HG02759 (cell line): ENCODE data around the gene PACS1.
"Not testable (repeated sequence)": the region's sequence is repeated elsewhere in the genome, so short reads cannot be mapped to it uniquely, and the experiment has no call there.

Experiments used
- ATAC-seq: cut with Tn5 transposase; IDR thresholded peaks from one replicate; pipeline ENCODE4 v1.9.1; 2021; ENCODE audit warnings: mild to moderate bottlenecking, moderate library complexity; ENCODE audit not compliant: unreplicated experiment

Gene PACS1

DNA sequence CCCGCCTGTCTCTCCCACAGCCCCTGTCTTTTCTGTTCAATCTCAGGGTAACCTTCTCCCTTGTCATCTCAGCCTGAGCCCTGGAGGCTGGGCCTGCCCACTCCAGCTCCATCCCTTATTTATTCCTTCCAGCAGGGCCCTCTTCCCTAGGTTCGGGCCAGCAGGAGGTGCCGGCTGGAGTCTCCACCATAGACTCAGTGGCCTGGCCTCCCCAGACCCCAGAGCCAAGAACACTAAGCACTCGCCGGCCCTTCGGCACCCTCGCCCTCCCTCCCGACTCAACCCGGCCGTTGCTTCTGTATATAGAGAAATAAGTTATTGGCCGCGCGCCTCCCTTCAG is 196.9 kb downstream of the PACS1 start:
- ATAC-seq, result no peak

GRCh38 chr11:66267379-66268243 is 197.5 kb downstream of the PACS1 start:
- peak; percentile 55 for ATAC-seq

- peak; percentile 81 for ATAC-seq
These were observed 198.3 kb downstream of the PACS1 start, which contains the start of gene RAB1B for GRCh38 chr11:66268244-66268951. Gene RAB1B (plus strand): TSS chr11:66268639. CDS start chr11:66268680, 41 bp downstream.

DNA sequence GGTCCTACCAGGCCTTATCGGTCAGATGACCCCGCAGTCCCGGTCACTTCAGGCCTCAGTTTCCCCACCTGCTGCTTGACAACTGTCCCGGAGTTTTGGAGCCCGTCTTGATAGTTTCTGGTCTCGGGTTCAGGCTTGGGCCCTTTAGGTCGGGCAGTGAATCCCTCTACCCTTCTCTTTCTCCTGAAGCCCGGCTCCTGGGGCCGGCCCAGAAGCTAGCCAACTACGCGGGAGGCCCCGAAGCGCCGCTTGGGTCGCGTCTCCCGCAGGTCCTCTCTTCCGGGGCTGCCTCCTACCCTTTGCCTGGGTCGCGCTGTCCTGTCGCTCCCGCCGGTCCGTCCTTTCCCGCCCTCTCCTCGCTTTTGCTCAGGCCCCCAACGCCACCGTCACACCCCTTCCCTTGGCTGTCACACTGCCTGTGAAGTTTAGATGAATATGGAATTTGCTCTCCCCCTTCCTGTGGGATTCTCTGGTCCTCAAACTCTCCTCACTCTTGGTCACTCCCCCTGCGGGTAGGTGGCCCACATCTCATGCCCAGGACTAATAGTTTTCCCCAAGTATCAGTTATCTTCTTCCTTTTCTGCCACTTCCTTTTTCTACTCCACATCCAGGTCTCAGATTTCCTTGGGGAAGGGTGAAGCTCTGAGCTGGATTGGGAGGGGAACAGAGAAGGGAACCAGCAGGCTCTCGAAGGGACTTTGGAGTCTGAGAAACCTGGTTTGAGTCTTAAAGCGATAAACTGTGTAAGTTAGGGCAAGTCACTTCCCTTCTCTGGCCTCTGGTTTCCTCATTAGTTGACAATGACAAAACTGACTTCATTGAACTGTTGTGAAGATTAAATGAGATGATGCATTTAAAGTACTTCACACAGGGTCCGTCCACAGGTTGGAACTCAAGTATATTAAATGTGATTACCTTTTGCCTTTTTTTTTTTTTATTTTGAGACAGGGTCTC is 199.2 kb downstream of the PACS1 start:
- ATAC-seq, result no peak

DNA sequence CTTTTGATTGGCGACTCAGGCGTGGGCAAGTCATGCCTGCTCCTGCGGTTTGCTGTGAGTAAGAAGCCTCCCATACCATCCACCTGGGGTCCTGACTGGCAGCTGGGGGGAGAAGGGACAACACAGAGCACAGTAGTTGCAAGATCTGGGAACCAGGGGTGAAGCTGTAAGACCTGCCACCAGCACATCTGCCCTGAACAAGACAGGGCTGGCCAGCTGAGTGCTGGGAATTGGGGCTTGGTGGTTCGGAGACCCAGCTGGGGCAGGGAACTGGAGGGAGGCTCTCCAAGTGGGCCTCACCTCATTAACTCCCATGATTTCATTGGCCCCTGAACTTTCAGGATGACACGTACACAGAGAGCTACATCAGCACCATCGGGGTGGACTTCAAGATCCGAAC is 201.7 kb downstream of the PACS1 start:
- no peak for ATAC-seq

GRCh38 chr11:66272596-66272995 is 202.5 kb downstream of the PACS1 start:
- ATAC-seq, result no peak

DNA sequence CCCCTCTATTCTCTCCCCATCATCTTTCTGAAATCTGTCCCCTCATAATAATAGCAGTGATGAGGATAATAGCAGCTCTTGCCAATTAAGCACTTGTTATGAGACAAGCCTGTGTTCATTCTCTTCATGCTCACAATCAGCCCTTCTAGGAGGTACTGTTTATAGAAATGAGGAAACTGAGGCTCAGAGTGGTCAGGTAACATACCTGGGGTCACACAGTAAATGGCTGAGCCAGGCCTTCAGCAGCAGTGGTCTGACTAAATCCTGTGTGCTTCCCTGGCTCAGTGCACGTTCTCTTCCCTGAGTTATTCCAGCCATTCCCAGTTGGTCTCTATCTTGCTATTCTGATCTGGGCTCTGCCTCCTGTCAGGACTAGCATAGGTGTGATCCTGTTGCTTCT is 204.1 kb downstream of the PACS1 start:
- ATAC-seq, result no peak

DNA sequence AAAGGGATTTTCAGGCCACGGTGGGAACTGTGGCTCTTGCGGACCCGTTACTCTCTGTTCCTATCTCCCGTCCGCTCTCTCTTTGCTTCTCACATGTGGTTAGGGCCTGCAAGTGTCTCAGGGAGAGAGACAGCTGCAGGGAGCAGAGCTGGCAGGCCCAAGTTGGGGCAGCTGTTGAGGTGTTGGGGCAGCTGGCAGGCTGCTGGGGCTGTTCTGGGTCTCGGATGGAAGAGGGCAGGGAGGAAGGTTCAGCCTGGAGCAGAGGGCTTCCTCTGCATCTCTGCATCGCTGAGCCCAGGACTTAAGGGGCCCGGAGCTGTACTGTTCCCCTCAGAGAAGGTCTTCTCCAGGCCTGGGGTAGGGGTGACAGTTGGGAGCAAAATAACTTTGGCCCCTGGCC is 205.3 kb downstream of the PACS1 start:
- ATAC-seq, result no peak

- ATAC-seq, result no peak
These were observed 206.0 kb downstream of the PACS1 start for GRCh38 chr11:66275984-66276612.

DNA sequence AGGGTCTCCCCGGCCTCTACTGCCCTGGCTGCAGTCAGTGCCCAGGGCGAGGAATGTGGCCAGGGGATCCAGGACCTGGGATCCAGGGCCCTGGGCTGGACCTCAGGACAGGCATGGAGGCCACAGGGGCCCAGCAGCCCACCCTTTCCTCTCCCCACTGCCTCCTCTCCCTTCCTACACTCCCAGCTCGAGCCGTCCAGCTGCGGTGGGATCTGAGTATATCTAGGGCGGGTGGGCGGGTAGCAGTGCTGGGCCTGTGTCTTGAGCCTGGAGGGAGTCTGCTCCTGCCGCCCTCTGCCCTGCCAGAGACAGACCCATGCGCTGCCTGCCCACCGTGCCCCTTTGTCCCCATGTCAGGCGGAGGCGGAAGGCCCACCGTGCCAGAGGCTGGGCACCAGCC is 206.5 kb downstream of the PACS1 start:
- ATAC-seq, result not testable (repeated sequence)

- ATAC-seq, result not testable (repeated sequence)
These were observed 207.0 kb downstream of the PACS1 start for GRCh38 chr11:66277064-66277463.

DNA sequence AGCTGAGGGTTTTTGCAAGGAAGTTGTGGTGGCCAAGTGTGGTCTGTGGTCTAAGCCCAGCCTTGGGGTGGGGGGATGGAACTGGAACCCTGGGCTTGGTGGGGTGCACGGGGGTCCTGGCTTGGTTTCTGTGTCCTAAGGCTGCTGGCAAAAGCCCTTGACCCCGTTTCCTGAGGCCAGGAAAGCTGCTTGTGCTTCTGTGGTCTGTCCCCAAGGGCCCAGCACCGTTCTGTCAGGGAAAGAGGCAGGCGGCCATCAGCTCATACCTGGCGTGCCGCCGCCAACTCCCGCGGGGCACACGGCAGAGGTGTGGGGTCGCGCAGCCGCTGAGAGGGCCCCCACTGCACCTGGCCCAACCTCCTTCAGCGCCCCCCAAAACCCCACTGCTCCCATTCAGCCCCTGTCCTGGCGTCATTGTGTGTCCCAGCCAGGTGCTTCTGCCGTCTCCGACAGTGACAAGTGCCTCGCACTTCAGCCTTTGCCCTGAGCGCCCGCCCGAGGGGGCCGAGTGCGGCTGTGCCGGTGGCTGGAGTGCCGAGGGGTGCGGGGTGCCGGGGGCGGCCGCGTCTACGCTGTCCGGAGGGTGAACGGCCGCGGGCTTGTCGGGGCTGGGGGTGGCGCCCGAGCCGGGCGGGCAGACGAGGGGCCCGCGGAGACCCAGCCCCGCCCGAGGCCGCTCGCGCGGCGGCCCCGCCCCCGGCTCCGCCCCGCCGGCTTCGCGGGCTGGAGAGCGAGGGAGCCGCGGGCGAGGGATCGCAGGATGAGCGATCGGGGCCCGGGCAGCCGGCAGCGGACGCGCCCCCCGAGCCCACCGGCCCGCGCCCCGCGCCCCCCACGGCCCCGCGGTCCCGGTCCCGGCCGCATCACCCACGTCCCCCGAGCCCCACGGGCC is 207.6 kb downstream of the PACS1 start, which contains the start of gene CNIH2:
TSS of gene CNIH2 (plus strand) at position 705 of the 892 bp plus-strand sequence. CDS start 282 bp downstream, outside the sequence.
- no peak for ATAC-seq

- ATAC-seq, result no peak
These were observed 208.5 kb downstream of the PACS1 start for GRCh38 chr11:66278363-66279091.

- no peak for ATAC-seq
These were observed 209.1 kb downstream of the PACS1 start for GRCh38 chr11:66279092-66279734.

DNA sequence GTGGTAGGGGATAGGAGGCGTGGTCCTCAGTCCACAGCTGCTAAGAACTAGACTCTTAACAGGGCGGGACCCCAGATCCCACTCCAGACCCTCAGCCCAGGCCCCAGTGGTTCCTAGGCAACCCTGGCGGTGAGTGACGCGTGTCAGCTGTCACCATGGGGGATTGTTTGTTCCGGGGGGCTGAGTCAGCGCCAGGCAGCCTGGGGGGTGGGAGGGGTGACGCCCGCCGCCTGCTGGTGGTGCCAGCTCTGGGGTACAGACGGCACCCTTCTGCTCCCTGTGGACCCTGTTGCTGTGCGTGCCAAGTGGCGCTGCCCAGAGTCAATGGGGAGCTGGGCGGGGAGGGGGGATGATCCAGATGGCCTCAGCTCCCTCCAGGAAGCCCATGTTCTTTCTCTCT is 210.4 kb downstream of the PACS1 start:
- ATAC-seq, result no peak

DNA sequence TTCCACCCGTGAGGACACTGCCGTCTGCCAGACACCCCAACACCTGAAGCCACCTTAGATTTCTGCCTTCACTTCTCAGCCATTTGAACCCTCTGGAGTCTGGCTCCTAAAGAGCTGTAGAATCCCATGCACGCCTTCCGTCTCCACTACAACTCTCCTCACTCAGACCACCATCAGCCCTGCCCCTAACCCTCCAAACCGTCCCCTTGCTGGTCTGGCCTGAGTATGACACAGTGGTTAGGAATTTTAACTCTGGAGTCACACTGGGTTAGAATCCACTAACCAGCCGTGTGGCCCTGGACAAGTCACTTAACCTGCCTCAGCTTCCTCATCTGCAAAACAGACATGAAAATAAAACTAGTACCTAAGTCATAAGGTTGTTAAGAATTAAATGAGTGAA is 210.9 kb downstream of the PACS1 start:
- no peak for ATAC-seq

- ATAC-seq, result peak; percentile 14
These were observed 211.8 kb downstream of the PACS1 start for GRCh38 chr11:66281776-66282467.
